PC-3 (cell line): Measurements from ENCODE around the gene SPC25. TPM values are rescaled to one million over a fixed set of nuclear protein-coding genes. Genes with fewer than 3 reads are reported as not detected.
A peak's percentile ranks its signal among the peaks of the same experiment; 100 is the strongest.

Experiments
- ATAC-seq: fragments of 200-7000 bp; cut with Tn5 transposase; 2 replicates; pipeline ENCODE4 v1.9.1; 2020; ENCODE audit warnings: mild to moderate bottlenecking, moderate library complexity
- Bru-seq: library from RNA; stranded (reverse); fragments of 400-500 nt; gene quantifications from one replicate; lab custom pipeline; 2021; lab: Mats Ljungman, UMichigan
- BruChase-seq, 2 experiments: library from RNA; stranded (reverse); fragments of 400-500 nt; gene quantifications; one replicate each; lab custom pipeline; 2021; lab: Mats Ljungman, UMichigan
- BruUV-seq: library from RNA; stranded (reverse); fragments of 400-500 nt; replicated peaks from 2 replicates; lab custom pipeline; 2021; lab: Mats Ljungman, UMichigan
- CTCF ChIA-PET: fragments of 300-600 bp; sonication (Branson Sonifier 250); formaldehyde crosslinking; loops from one replicate; lab custom pipeline; 2022; ENCODE audit warnings: antibody characterized with exemption; lab: Charles Lee
- POLR2A ChIA-PET: fragments of 300-600 bp; sonication (Branson Sonifier 250); formaldehyde crosslinking; loops from one replicate; lab custom pipeline; 2022; ENCODE audit warnings: antibody characterized with exemption; ENCODE audit not compliant: unreplicated experiment; lab: Charles Lee
- DNase-seq: peaks from one replicate; pipeline ENCODE4 v3.0.0-alpha.2; 2015
- H2AFZ ChIP-seq: fragments of 300-600 bp; sonication (generic); 2 replicates; pipeline ENCODE4 v1.6.0; 2016; ENCODE audit warnings: antibody characterized with exemption, low read length
- H3F3A ChIP-seq: fragments of 300-600 bp; sonication (generic); one replicate; pipeline ENCODE4 v1.6.0; 2017; ENCODE audit warnings: antibody characterized with exemption, low read length, control low read depth, mild to moderate bottlenecking; ENCODE audit not compliant: unreplicated experiment
- H3K27ac ChIP-seq: fragments of 300-600 bp; sonication (generic); 2 replicates; pipeline ENCODE4 v1.5.1; 2016; ENCODE audit warnings: mild to moderate bottlenecking, low read length
- H3K27me3 ChIP-seq: fragments of 300-600 bp; sonication (generic); 2 replicates; pipeline ENCODE4 v1.6.1; 2016; ENCODE audit warnings: low read length, mixed read lengths
- H3K36me3 ChIP-seq: fragments of 300-600 bp; sonication (generic); 2 replicates; pipeline ENCODE4 v1.6.1; 2016; ENCODE audit warnings: low read depth, mixed run types, low read length, mixed read lengths
- H3K4me1 ChIP-seq: fragments of 300-600 bp; sonication (generic); 2 replicates; pipeline ENCODE4 v1.5.1; 2016; ENCODE audit warnings: low read length; ENCODE audit not compliant: insufficient read depth
- H3K4me2 ChIP-seq: fragments of 300-600 bp; sonication (generic); 2 replicates; pipeline ENCODE4 v1.6.0; 2016; ENCODE audit warnings: low read length
- H3K4me3 ChIP-seq: fragments of 300-600 bp; sonication (generic); 2 replicates; pipeline ENCODE4 v1.5.1; 2016; ENCODE audit warnings: mild to moderate bottlenecking, low read length, mixed read lengths
- H3K79me2 ChIP-seq: fragments of 300-600 bp; sonication (generic); 2 replicates; pipeline ENCODE4 v1.6.1; 2017; ENCODE audit warnings: low read length, mixed read lengths
- H3K9ac ChIP-seq: fragments of 300-600 bp; sonication (generic); 2 replicates; pipeline ENCODE4 v1.6.0; 2016; ENCODE audit warnings: mild to moderate bottlenecking, low read length
- H3K9me2 ChIP-seq: fragments of 300-600 bp; sonication (generic); replicated peaks from 2 replicates; pipeline ENCODE4 v1.6.1; 2016; ENCODE audit warnings: mixed run types, low read length, mixed read lengths
- H3K9me3 ChIP-seq: fragments of 300-600 bp; sonication (generic); 2 replicates; pipeline ENCODE4 v1.6.1; 2016; ENCODE audit warnings: low read length, mixed read lengths
- H4K20me1 ChIP-seq: fragments of 300-600 bp; sonication (generic); 2 replicates; pipeline ENCODE4 v1.6.1; 2016; ENCODE audit warnings: low read length, mixed read lengths
- CTCF ChIP-seq: fragments of 300-600 bp; sonication (generic); conservative IDR thresholded peaks from 2 replicates; pipeline ENCODE4 v1.5.1; 2017; ENCODE audit warnings: antibody characterized with exemption, low read depth, mild to moderate bottlenecking, low read length
- EZH2 ChIP-seq: fragments of 300-600 bp; sonication (generic); IDR thresholded peaks from one replicate; pipeline ENCODE4 v1.6.1; 2017; ENCODE audit warnings: antibody characterized with exemption, mild to moderate bottlenecking, low read length; ENCODE audit not compliant: unreplicated experiment
- EZH2phosphoT487 ChIP-seq: fragments of 300-600 bp; sonication (generic); IDR thresholded peaks from 2 replicates; pipeline ENCODE4 v1.6.1; 2018; ENCODE audit warnings: mild to moderate bottlenecking, antibody characterized with exemption, low read length, borderline replicate concordance
- intact Hi-C: fragments of 100-400 bp; cut with micrococcal nuclease; formaldehyde crosslinking; loops from 2 replicates; pipeline ENCODE4 v1.9.0; 2023
- long read RNA-seq: library from polyadenylated mRNA; unstranded; transcript quantifications from one replicate; pipeline ENCODE4 v2.0.0, GENCODE V29; 2021; ENCODE audit not compliant: unreplicated experiment
- total RNA-seq: library from RNA; depleted of rRNA; stranded (reverse); fragments of >200 nt; gene quantifications from 2 replicates; pipeline ENCODE4 v1.2.3, GENCODE V29; 2014; rRNA removed

The SPC25 gene
- total RNA-seq (11.1 and 19.9 TPM in 2 replicates), Bru-seq, nascent RNA (percentile 61 among the genes with signal in this experiment), BruChase-seq, experiment 1, labeled RNA remaining after a 6-hour chase (percentile 46 among the genes with signal in this experiment), BruChase-seq, experiment 2, labeled RNA remaining after a 2-hour chase (percentile 32 among the genes with signal in this experiment)
- long read RNA-seq, partial matches to known transcripts: 0 of 1 reads
- long read RNA-seq, other reads (novel, unspliced or antisense): 1 of 1 reads

- ChIA-PET POLR2A (no interaction called here), CTCF (no interaction called here)
- peak within 1 kb of the TSS; percentile 91 for H3K4me2 ChIP-seq
- H3K79me2 ChIP-seq: peaks cover 12% of the 10 kb centered on the region
- H3F3A ChIP-seq: no peaks in the 10 kb centered on the region
- DNase-seq: peak; percentile 95
- ATAC-seq: peak; percentile 99
- H3K27ac ChIP-seq: no peak within 1 kb of the TSS
- peaks cover 14% of the 10 kb centered on the region for H3K4me1 ChIP-seq
- TF ChIP-seq EZH2phosphoT487: no peak
- TF ChIP-seq EZH2: no peak
- no peak for TF ChIP-seq CTCF
- peak within 1 kb of the TSS; percentile 94 for H3K4me3 ChIP-seq
- 0 out of 2 replicates have a peak, but pooled peaks cover 5% of the 10 kb centered on the region for H3K27me3 ChIP-seq
- no peaks in the 10 kb centered on the region for H4K20me1 ChIP-seq
- intact Hi-C loops: no loop called here
- H3K36me3 ChIP-seq: peaks cover 6% of the 10 kb centered on the region; the same call in 1 of the 2 replicates
- H3K9ac ChIP-seq: peak within 1 kb of the TSS; percentile 80
- H3K9me3 ChIP-seq: no peaks in the 10 kb centered on the region
- no peaks in the 10 kb centered on the region for H3K9me2 ChIP-seq
- H2AFZ ChIP-seq: peak within 1 kb of the TSS; percentile 96
- BruUV-seq: no TSS peak
Measured at GRCh38 chr2:168890006-168890782, at the start of gene SPC25. TSS of gene SPC25 (minus strand) at chr2:168890430. CDS start at chr2:168889519, 911 bp downstream.

- no peaks in the 10 kb centered on the region for H4K20me1 ChIP-seq
- no peaks in the 10 kb centered on the region for H3K36me3 ChIP-seq
- H2AFZ ChIP-seq: no peak overlapping the region
- no peaks in the 10 kb centered on the region for H3K9me2 ChIP-seq
- no peaks in the 10 kb centered on the region for H3K4me1 ChIP-seq
- intact Hi-C loops: no loop called here
- ChIA-PET POLR2A (interaction anchor here (0.6 kb wide), 1 partner anchor 83 kb away, joined by 4 read pairs; no protein-coding TSS in a partner anchor), CTCF (no interaction called here)
- ATAC-seq (no peak), DNase-seq (no peak)
- no peaks in the 10 kb centered on the region for H3K79me2 ChIP-seq
- H3K27ac ChIP-seq: no peak overlapping the region
- no peaks in the 10 kb centered on the region for H3K27me3 ChIP-seq
- no peak overlapping the region for H3K4me2 ChIP-seq
- BruUV-seq: no TSS peak
- H3F3A ChIP-seq: no peaks in the 10 kb centered on the region
- H3K4me3 ChIP-seq: no peak overlapping the region
- no peaks in the 10 kb centered on the region for H3K9me3 ChIP-seq
- no peak for TF ChIP-seq EZH2
- TF ChIP-seq EZH2phosphoT487: no peak
- no peak for TF ChIP-seq CTCF
- H3K9ac ChIP-seq: no peak overlapping the region
Measured at GRCh38 chr2:168939918-168940317, 49.7 kb upstream of the SPC25 start.
